ENCODE results near the gene ASNSD1.
"Not testable (repeated sequence)": the region's sequence is repeated elsewhere in the genome, so short reads cannot be mapped to it uniquely, and the experiment has no call there.

ASNSD1 gene

DNA sequence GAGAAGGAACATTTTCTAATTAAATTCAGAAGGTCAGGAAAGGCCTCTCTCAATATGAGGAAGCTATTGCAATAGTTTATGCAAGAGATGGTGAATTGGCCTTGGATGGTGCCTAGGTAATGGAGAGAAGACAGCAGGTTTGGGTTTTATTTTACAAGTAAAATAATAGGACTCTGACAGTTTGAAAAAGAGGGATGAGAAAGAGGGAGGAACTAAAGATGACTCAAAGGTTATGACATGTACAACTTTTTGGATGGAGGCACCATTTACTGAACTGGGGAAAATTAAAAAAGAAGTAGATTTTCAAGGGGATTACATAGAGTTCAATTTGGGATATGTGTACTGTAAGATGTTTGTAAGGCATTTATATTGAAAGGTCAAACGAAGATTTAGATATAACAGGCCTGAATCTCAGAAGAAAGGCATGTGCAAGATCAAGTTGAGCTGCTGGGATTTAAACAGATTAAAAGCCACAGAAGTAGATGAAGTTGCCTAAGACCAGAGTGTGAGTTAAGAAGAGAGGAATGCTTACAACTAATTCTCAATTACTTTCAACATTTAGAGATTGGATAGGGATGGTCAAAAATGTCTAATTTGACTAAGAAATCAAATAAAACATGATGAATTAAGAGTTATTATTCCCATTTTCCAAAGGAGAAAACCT, 12.3 kb upstream of the ASNSD1 start:
- FAIRE-seq: no peak

DNA sequence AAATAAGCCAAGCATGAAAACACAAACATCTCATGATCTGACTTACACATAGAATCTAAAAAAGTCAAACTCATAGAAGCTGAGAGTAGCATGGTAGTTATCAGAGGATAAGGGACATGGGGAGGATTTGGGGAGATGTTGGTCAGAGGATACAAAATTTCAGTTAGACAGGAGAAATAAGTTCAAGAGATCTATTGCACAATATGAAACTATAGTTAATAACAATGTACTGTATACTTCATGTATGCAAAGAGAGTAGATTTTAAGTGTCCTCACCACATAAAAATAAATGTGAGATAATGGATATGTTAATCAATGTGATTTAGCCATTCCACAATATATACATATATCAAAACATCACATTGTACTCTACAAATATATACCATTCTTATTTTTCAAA, 10.0 kb upstream of the ASNSD1 start:
- no peak for FAIRE-seq

DNA sequence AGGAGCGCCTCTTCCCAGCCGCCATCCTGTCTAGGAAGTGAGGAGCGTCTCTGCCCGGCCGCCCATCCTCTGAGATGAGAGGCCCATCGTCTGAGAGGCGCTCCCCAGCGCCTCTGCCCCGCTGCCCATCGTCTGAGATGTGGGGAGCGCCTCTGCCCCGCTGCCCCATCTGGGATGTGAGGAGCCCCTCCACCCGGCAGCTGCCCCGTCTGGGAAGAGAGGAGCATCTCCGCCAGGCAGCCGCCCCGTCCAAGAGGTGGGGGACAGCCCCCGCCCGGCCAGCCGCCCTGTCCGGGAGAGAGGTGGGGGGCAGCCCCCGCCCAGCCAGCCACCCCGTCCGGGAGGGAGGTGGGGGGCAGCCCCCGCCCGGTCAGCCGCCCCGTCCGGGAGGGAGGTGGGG, 7.8 kb upstream of the ASNSD1 start:
- not testable (repeated sequence) for FAIRE-seq

DNA sequence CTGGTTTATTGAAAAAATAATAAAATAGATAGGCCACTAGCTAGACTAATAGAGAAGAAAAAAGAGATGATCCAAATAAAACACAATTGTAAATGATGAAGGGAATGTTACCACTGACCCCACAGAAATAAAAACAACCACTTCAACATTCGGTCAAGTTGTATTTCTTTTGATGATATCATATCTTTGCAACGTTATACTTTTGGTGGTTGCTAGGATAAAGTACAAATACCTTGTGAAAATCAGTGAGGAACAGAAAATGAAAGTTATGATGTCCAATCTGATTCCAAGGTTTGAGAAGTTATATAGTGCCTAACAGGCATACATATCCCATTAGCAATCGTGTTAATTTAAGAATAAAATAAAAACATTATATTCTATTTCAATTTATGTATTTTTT, 6.6 kb upstream of the ASNSD1 start:
- FAIRE-seq: no peak

DNA sequence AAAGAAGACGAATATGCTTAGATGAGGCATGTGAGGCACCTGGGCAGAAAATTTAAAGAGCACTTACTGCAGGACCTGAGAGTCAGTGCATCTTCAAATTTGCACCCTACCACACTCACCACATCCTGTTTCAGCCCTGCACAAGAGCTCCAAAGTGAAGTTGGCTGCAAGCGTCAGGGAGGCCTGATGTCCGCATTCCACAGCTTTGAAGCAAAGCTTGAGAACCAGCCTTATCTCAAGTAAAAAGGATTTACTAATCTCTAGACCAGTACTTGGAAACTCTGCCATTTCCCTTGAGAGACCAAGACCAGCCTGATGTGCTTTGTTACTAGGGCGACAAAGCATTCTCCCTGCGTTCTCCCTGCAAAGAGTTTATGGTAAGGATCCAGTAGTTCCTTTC, 3.4 kb upstream of the ASNSD1 start:
- FAIRE-seq: no peak

DNA sequence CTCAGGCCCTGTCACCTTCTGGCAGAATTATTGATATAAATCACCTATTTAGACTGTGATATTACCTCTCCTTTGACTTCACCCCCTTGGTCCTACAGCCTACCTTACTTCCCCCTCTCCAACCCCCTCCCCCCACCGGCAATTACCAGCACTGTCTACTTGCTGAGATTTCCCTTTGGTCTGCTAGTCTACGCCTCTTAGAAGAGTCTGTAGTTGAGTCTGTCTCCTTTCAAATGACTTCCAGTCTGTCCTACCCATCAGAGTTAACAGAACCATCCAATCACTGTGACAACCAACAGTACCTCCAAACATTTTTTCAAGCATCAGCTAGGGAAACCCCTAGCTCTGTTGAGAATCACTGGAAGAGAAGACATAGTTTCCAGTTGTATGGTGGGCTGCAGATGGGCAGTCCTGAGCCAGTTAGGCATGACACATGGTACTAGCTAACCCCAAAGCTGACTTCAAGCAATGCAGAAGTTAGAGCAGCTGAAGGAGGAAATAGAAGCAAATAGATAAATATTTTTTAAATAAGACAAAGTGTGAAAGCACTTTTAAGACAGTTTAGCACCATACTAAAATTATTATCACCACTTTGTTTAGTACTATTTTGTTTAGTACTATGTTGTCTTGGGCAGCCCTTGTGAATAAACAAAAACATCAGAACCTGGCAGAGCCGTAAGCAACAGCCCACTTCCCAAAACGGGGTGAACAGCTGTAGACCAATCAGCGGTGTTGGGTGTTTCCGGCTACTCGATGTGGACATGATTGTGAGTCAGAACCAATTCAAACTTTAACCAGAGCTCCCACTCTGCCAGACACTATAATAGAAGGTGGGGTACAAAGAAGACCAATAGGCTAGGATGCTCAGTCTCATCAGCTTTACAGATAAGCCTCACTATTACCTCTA, 2.7 kb upstream of the ASNSD1 start:
- FAIRE-seq: no peak

DNA sequence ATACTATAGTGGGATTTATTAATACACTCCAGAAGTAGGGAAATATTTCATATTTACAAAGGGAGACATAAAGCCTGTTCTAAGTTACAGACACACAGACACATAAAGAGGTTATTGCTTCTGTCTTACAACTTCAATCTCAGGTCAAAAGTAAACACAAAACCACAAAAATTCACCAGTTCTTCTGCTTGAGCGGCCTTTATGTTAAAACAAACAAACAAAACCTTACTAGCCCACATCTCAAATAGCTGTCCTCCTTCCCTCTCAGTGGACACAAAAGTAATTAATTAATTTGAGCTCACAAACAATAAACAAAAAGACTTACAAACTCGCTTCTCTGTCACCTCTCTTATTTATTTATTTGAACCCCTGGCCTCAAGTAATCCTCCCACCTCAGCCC, 1.5 kb upstream of the ASNSD1 start:
- FAIRE-seq: no peak

DNA sequence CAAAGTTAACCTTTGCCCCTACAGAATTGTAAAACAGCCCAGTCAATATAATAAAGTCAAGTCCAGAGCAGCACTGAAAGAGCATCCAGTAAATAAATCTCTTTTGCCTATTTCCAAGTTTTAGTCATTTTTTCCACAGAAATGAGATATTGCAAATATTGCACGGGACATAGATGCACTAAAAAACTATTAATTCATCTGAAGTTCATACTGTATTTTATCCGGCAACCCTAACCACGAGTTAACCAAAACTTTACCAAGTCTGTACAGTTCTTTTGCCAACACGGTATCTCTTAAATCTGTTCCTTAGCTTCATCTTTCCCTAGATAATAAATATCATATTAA, 484 bp upstream of the ASNSD1 start:
- no peak for FAIRE-seq

DNA sequence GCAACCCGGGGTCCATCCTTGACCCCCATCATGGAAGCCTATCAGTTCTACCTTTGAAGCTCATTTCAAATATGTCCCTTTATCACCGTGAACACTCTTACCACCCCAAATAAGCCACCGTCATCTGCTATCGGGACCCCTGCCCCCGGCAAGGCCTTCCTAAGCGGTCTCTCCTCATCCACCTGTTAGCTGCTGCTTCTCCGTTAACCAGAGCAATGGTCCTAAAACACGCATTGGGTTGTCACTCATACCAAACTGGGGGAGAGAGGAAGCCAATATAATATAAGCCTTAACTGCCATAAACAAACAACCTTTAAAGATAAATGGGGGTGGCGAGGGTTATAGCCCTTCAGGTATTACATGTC, 680 bp downstream of the ASNSD1 start:
- FAIRE-seq: no peak

DNA sequence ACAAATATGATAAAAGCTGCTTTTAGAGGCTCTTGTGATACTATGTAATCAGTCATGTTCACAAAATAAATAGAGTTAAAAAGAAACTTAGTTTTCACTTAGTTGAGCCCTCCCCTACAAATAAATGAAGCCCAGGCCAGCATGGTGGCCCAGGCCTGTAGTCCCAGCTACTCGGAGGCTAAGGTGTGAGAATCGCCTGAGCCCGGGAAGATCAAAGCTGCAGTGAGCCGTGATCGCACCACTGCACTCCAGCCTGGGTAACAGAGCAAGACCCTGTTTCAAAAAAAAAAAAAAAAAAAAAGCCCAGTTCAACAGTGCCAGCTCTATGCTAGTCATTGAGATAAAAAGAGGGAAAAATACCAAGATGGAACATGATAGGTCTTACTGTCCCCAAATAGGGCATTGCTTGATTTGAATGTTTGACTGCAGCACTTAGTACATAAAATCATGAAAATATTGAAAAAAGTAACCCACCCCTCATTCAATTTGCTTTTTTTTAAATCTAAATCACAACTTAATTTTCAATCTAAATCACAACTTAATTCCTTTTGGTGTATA, 1.5 kb downstream of the ASNSD1 start:
- no peak for FAIRE-seq

DNA sequence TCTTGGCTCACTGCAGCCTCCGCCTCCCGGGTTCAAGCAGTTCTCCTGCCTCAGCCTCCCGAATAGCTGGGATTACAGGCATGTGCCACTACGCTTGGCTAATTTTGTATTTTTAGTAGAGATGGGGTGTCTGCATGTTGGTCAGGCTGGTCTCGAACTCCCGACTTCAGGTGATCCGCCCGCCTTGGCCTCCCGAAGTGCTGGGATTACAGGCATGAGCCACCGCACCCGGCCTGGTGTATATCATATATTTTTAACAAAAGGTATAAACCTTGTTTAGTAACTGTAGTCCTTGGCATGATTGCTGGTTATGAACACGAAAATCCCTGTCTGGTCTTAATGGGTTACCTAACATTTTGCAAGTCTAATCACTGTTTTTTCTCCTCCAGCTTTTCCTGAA, 2.1 kb downstream of the ASNSD1 start:
- not testable (repeated sequence) for FAIRE-seq

DNA sequence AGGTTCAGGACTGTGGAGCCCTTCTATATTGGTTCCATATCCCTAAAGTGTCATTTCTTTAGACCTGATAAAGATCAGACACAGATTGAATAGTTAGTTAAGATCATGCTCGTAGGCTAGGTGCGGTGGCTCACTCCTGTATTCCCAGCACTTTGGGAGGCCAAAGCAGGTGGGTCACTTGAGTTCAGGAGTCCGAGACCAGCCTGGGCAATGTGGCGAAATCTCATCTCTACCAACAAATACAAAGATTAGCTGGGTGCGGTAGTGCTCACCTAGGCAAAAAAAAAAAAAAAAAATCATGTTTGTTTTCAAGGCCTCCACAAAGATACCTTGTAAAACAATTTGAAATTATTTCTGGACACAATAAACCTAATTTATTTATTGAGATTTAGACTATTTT, 8.7 kb downstream of the ASNSD1 start:
- FAIRE-seq: no peak

DNA sequence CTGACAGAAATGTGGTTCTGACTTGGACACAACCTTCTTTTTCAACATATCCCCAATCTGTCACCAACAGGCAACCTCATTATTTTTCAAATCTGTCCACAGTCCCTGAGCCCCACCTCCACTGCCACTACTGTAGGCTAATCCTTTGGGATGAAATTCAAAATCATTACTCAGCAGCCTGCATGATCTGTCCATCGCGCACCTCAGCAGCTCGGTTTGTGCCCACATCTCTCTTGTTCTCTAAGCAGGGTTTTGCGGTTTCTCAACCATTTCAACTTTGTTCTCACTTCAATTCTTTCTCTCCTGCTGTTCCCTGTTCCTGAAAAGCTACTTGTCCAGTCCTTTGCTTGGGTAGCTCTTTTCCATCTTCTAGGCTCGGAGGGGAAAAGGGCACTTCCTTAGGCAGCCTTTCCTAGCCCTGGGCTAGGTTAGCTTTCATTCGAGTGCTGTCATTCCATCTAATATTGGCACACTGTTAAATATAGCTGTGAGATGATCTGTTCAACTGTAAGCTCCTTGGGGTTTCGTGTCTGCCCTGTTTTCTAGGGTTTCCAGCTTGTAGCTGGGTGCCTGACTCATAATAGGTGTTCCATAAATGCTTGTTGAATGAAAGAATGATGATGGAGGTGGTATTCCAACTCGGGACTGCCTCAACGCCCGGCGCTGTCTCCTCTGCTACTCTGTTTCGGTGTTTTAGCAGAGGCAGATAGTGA, 12.6 kb downstream of the ASNSD1 start:
- FAIRE-seq: no peak

DNA sequence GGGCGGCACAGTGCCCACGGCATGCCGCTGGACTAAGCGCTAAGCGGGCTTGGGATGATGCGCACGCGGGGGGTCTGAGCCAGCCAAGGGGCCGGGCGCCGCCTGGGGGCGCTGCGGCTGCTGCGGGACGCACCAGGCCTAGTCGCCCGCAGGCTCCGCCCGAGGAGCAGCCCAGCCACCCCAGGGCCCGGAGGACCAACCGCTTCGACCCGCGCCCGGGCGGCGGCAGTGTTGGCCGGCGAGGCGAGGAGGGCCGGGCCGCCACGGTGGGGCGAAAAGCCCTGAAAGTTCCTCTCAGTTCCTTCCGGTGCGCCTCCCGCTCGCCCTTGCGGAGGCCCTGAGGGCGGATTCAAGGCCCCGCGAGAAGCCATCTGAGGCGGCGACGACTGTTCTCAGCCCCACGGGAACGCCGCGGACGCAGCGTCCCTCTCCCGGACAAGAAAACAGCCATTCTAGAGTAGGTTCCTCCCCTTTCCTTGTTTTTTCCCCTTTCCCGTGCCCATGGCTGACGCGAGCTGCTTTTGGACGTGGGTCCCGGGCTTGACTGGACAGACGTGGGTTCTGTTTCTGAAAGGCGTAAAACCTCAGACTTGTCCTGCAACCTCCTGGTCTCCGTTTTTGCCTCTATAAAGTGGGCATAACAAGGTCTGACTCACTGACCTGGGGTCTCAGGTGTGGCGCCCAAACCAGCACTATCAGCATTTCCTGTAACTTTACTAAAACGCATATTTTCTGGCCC, 13.3 kb downstream of the ASNSD1 start, which contains the start of gene ANKAR:
Gene ANKAR (plus strand): TSS at position 297 of the 739 bp plus-strand sequence. CDS start 1,821 bp downstream, outside the sequence.
- no peak for FAIRE-seq

DNA sequence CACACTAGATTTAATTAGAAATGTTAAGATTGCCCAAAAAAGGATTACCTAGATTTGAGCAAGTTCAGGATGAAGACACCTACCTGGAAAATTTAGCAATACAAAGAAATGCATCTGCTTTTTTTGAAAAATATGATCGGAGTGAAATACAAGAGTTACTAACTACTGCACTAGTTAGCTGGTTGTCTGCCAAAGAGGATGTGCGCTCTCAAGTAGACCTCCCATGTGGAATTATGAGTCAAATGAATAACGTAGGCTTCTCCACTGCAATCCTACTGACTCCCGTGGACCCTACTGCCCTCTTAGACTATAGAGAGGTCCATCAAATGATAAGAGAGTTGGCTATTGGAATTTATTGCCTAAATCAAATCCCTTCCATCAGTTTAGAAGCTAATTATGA, 15.2 kb downstream of the ASNSD1 start:
- FAIRE-seq: no peak

DNA sequence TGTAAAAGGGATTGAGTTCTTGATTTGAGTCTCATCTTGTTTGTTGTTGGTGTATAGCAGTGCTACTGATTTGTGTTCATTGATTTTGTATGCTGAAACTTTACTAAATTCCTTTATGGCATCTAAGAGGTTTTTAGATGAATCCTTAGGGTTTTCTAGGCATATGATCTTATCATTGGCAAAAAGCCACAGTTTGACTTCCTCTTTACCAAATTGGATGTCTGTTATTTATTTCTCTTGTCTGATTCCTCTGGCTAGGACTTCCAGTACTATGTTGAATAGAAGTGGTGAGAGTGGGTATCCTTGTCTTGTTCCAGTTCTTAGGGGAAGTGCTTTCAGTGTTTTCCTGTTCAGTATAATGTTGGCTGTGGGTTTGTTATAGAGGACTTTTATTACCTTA, 18.0 kb downstream of the ASNSD1 start:
- FAIRE-seq: no peak

DNA sequence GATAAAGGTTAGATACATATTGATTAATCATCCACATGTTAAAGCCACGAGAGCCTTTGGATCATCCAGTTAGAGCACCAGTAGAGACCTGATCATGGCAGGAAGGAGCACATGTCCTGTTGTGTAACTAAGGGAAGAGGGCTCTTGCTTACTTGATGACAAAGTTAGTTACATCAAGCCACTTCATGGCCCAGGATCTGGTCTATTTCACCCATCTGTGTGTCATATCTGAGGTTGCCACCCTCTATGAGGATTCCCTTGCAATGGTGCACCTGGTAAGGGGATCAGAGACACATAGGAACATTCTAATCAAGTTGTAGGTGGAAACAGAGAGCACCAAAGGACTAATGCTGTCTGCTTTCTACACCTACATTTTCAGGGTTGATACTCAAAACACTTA, 19.9 kb downstream of the ASNSD1 start:
- no peak for FAIRE-seq

DNA sequence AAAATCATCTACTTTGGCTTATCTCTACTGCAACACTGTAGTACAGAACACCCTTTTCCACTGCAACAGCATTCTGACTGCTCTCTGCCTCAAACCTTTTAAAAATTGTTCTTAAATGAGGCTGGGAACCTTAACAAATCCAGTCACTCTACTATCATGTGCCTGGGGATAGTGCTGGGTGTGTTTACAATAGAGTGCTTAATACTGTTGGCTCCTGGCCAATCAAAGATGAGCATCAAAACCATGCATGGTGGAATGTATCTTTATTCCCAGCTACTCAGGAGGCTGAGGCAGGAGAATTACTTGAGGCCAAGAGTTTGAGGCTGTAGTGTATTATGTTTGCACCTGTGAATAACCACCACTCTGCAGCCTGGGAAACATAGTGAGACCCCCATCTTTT, 20.6 kb downstream of the ASNSD1 start:
- no peak for FAIRE-seq

DNA sequence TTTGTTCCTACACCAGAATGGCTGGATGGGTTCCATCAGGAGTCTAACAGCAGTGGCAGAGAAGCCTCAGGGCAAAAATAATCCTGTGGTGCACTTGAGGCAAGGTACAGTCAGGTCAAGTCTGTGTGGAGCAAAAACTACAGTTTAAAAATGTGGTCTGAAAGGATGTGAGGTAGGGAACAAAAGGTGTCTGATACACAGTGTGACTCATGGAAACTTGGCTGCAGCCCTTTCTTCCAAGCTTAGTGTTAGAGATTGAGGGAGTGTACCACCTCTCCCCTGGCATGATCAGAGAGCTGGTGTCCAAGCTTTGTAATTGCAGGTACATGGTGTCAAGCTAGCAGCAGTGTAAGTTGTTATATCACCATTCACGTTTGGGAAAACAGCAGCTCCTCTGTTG, 22.1 kb downstream of the ASNSD1 start:
- no peak for FAIRE-seq

DNA sequence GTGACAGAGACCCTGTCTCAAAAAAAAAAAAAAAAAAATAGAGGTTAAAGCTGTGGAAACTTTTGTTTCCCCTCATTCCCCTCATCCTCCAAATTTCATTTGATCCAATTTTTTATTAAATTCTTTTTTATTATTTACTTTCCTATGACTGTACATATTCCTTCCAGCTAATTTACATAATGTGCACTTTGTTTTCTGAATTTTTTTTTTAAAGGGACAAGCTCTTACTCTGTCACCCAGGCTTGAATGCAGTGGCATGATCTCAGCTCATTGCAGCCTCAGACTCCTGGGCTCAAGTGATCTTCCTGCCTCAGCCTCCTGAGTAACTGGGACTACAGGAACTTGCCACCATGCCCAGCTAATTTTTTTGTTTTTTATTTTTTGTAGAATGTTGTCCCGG, 23.6 kb downstream of the ASNSD1 start:
- FAIRE-seq: no peak

DNA sequence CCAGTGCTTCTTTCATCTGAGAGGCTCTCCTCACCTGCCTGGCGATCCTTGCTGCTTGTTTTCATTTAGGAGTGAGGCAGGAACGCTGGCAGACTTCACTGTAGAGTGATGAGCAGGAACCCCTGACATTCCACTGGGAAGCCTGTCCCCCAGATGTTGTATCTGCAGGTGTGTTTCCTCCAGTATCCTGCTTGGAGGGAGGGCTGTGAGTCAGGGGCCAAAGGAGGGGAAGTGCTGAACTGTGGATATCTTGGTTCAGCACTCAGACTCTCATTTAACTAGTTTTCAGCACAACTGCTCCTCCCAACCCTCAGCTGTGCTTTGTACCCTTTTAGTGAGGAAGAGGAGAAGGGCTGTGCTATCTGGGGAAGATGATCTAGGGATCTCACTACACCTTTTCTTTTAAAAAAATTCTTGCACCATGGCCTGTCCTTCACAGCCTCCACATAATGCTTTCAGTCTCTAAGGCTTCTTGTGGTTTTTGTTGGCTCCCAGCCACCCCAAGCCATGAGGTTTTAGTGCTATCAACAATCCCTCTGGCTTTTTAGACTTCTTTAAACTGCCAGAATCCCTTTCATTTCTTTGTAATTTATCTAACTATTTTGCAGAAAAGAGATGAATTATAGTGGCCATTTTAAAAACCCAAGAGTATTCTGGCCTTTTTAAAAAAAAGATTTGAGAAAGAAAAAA, 24.4 kb downstream of the ASNSD1 start:
- no peak for FAIRE-seq

DNA sequence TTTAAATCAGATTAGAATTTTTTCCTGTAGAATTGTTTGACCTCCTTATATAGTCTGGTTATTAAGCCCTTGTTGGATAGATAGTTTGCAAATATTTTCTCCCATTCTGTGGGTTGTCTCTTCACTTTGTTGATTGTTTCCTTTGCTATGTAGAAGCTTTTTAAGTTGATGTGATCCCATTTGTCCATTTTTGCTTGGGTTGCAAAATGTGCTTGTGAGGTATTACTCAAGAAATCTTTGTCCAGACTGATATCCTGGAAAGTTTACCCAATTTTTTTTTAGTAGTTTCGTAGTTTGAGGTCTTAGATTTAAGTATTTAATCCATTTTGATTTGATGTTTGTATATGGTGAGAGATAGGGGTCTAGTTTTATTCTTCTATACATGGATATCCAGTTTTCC, 26.5 kb downstream of the ASNSD1 start:
- FAIRE-seq: not testable (repeated sequence)
